ENCODE data around the gene CYBB.

The CYBB gene

GRCh38 chrX:37860721-37861120 lies 80.9 kb downstream of the CYBB start:
- no peak for TF ChIP-seq JUND (IDR thresholded peaks at IDR 0.05; ENCODE audit: low read depth)
- in situ Hi-C loops (cut with HindIII; ENCODE audit: low pct_unique_long_range_greater_than_20kb, low sequenced_read_pairs): no loop called here
- DNase-seq (ENCODE audit: low read depth in 1 of 2, low spot score in 1 of 2): no peak

GRCh38 chrX:37862851-37863250 lies 83.0 kb downstream of the CYBB start:
- in situ Hi-C loops (cut with HindIII; ENCODE audit: low pct_unique_long_range_greater_than_20kb, low sequenced_read_pairs): no loop called here
- DNase-seq (ENCODE audit: low read depth in 1 of 2, low spot score in 1 of 2): no peak
- no peak for TF ChIP-seq JUND (IDR thresholded peaks at IDR 0.05; ENCODE audit: low read depth)

All from T47D (cell line).